GM12878 (cell line): ENCODE measurements around the gene PALD1. TPM values are rescaled to one million over a fixed set of nuclear protein-coding genes. Genes with fewer than 3 reads are reported as not detected.

ENCODE experiments used
- ATAC-seq: fragments of 200-7000 bp; cut with Tn5 transposase; 3 replicates; pipeline ENCODE4 v1.9.1; 2020; ENCODE audit warnings: mild to moderate bottlenecking, moderate library complexity
- BruUV-seq: library from RNA; stranded (reverse); fragments of 400-500 nt; replicated peaks from 2 replicates; lab custom pipeline; 2021; lab: Mats Ljungman, UMichigan
- CTCF ChIA-PET: fragments of 300-600 bp; sonication (Branson Sonifier 250); formaldehyde crosslinking; extraction: SDS; loops from one replicate; lab custom pipeline; 2021; ENCODE audit warnings: inconsistent platforms; lab: Yijun Ruan, JAX
- POLR2A ChIA-PET: fragments of 350-600 bp; formaldehyde crosslinking; extraction: SDS; loops from one replicate; lab custom pipeline; 2021; ENCODE audit warnings: inconsistent platforms; lab: Charles Lee
- RAD21 ChIA-PET: fragments of 300-600 bp; sonication (Branson Sonifier 250); formaldehyde crosslinking; loops from one replicate; lab custom pipeline; 2023; ENCODE audit warnings: antibody characterized with exemption; ENCODE audit not compliant: unreplicated experiment; lab: Charles Lee
- SMC1A ChIA-PET: fragments of 300-600 bp; sonication (Branson Sonifier 250); formaldehyde crosslinking; loops from one replicate; lab custom pipeline; 2023; ENCODE audit not compliant: unreplicated experiment, uncharacterized antibody; lab: Charles Lee
- DNase-seq: peaks from one replicate; pipeline ENCODE4 v3.0.0-alpha.2; 2011; ENCODE audit warnings: low read depth, low spot score
- FAIRE-seq: peaks from 3 replicates; lab custom pipeline; 2011; peaks lifted over from hg19 to GRCh38; lab: Jason Lieb, UNC
- H2AFZ ChIP-seq: 2 replicates; pipeline ENCODE4 v1.6.0; 2011; ENCODE audit warnings: low read depth, low read length, control low read depth; ENCODE audit not compliant: control insufficient read depth
- H3K27ac ChIP-seq: 2 replicates; pipeline ENCODE4 v1.5.1; 2011; ENCODE audit warnings: control low read depth; ENCODE audit not compliant: control insufficient read depth, insufficient read depth
- H3K27me3 ChIP-seq, 2 experiments: replicated peaks in 1 of 2; 2 replicates each; pipeline versions ENCODE4 v1.6.0 to v1.6.1; 2011; ENCODE audit warnings: low read length in 1 of 2; ENCODE audit not compliant: control insufficient read depth in 2 of 2, insufficient read depth in 2 of 2
- H3K36me3 ChIP-seq, 2 experiments: 2 replicates each; pipeline ENCODE4 v1.5.1; 2011; ENCODE audit warnings: low read length in 1 of 2; ENCODE audit not compliant: control insufficient read depth in 2 of 2, insufficient read depth in 2 of 2
- H3K4me1 ChIP-seq: 2 replicates; pipeline ENCODE4 v1.6.1; 2011; ENCODE audit warnings: mild to moderate bottlenecking, low read length, moderate library complexity, mixed read lengths; ENCODE audit not compliant: control insufficient read depth, insufficient read depth
- H3K4me2 ChIP-seq: 2 replicates; pipeline ENCODE4 v1.6.0; 2011; ENCODE audit warnings: control low read depth; ENCODE audit not compliant: control insufficient read depth, insufficient read depth
- H3K4me3 ChIP-seq: fragments of 200-600 bp; sonication (generic); 2 replicates; pipeline ENCODE4 v1.5.1; 2016
- H3K79me2 ChIP-seq: 2 replicates; pipeline ENCODE4 v1.6.0; 2011; ENCODE audit warnings: low read length; ENCODE audit not compliant: control insufficient read depth, insufficient read depth
- H3K9ac ChIP-seq: 2 replicates; pipeline ENCODE4 v1.8.0; 2011; ENCODE audit warnings: low read length, control low read depth, mixed read lengths; ENCODE audit not compliant: control insufficient read depth, insufficient read depth
- H3K9me3 ChIP-seq: replicated peaks from 3 replicates; pipeline ENCODE4 v1.5.1; 2011; ENCODE audit warnings: mild to moderate bottlenecking, low read length; ENCODE audit not compliant: control insufficient read depth, insufficient read depth
- H4K20me1 ChIP-seq: 2 replicates; pipeline ENCODE4 v1.6.0; 2011; ENCODE audit not compliant: control insufficient read depth, insufficient read depth
- ASH2L ChIP-seq: fragments of 300-600, 200-600 bp; sonication (generic); IDR thresholded peaks from 2 replicates; pipeline ENCODE4 v1.6.1; 2017; ENCODE audit warnings: low read depth, mild to moderate bottlenecking, borderline replicate concordance
- BCL11A ChIP-seq: IDR thresholded peaks from 2 replicates; pipeline ENCODE4 v1.6.1; 2011; ENCODE audit warnings: low read depth, low read length
- EED ChIP-seq: sonication (generic); IDR thresholded peaks from 2 replicates; pipeline ENCODE4 v1.6.1; 2016; ENCODE audit warnings: antibody characterized with exemption, low read depth
- IRF5 ChIP-seq: fragments of 450-650 bp; IDR thresholded peaks from 2 replicates; pipeline ENCODE4 v1.6.1; 2017; ENCODE audit warnings: borderline replicate concordance
- PKNOX1 ChIP-seq: fragments of 450-650 bp; IDR thresholded peaks from 2 replicates; pipeline ENCODE4 v1.6.1; 2016; ENCODE audit warnings: mild to moderate bottlenecking
- PML ChIP-seq: IDR thresholded peaks from 2 replicates; pipeline ENCODE4 v1.6.1; 2012; ENCODE audit warnings: low read length, inconsistent platforms
- POLR2A ChIP-seq: IDR thresholded peaks from 2 replicates; pipeline ENCODE4 v1.6.1; 2011; ENCODE audit warnings: low read depth, mild to moderate bottlenecking, low read length
- RB1 ChIP-seq: fragments of 450-650 bp; formaldehyde crosslinking; IDR thresholded peaks from 2 replicates; pipeline ENCODE4 v1.6.1; 2017; ENCODE audit warnings: mild to moderate bottlenecking, borderline replicate concordance
- SMAD5 ChIP-seq: IDR thresholded peaks from 2 replicates; pipeline ENCODE4 v1.6.1; 2016; ENCODE audit warnings: antibody characterized with exemption, low read depth
- SREBF1 ChIP-seq: IDR thresholded peaks from 2 replicates; pipeline ENCODE4 v1.6.1; 2012; ENCODE audit warnings: mild to moderate bottlenecking, low read length
- WRNIP1 ChIP-seq: IDR thresholded peaks from 2 replicates; pipeline ENCODE4 v1.6.1; 2011; ENCODE audit warnings: low read depth, low read length, improper control_type of control experiment, borderline replicate concordance
- ZZZ3 ChIP-seq: IDR thresholded peaks from 2 replicates; pipeline ENCODE4 v1.6.1; 2011; ENCODE audit warnings: low read depth; ENCODE audit not compliant: control insufficient read depth, insufficient read length
- WGBS: methylation state at CpG from one replicate; pipeline ENCODE4 v1.1.6; 2016; ENCODE audit warnings: low lambda C conversion rate; ENCODE audit not compliant: insufficient replicate concordance, insufficient coverage; ENCODE audit errors: missing lambda C conversion rate; 5-methylcytosine and 5-hydroxymethylcytosine counted together
- in situ Hi-C: fragments of 300-500 bp; cut with MboI; formaldehyde crosslinking; loops from 9 replicates; pipeline ENCODE4 v1.14.3; 2018; ENCODE audit warnings: mixed read lengths
- intact Hi-C: fragments of 100-400 bp; cut with micrococcal nuclease; formaldehyde crosslinking; loops from one replicate; pipeline ENCODE4 v1.14.2; 2022; ENCODE audit not compliant: unreplicated experiment
- polyA plus RNA-seq, 11 experiments: library from polyadenylated mRNA; depleted of rRNA in 4 of 11; unstranded in 6 of 11; stranded (reverse) in 5 of 11; fragments of >200 nt; fragmentation: Nextera tagmentation in 4 of 11; fragmentation: Illumina TruSeq in 1 of 11; extraction: Ambion mirVana in 4 of 11; extraction: Trizol in 1 of 11; gene quantifications; 1 replicate in 1 of 11; 2 replicates in 10 of 11; pipeline versions ENCODE4 v1.2.1 to v1.2.3, GENCODE V29; 2011 to 2016; ENCODE audit warnings: inconsistent platforms in 2 of 11, missing spikeins in 2 of 11, low read depth in 1 of 11
- total RNA-seq, 4 experiments: library from RNA; depleted of rRNA in 3 of 4; stranded (reverse); fragments of >200 nt in 3 of 4; fragmentation: Illumina TruSeq in 1 of 4; extraction: Trizol in 1 of 4; gene quantifications; 2 replicates each; pipeline versions ENCODE4 v1.2.1 to v1.2.3, GENCODE V29; 2013 to 2021

Gene PALD1
- total and polyA plus RNA-seq, 10 of the 15 experiments (the other 5 are each of a cell fraction or from before 2014, with no cell fraction given) = 0.43 to 20.9 (median 9.0) TPM

- intact Hi-C loops (no loop called here), in situ Hi-C loops (no loop called here)
- Histone ChIP-seq H3K4me2 (no peak overlapping the region), H2AFZ (no peak overlapping the region), H3K4me3 (no peak overlapping the region), H3K27ac (no peak overlapping the region), H3K4me1 (no peaks in the 10 kb centered on the region), H3K27me3 (peaks cover 3 to 5% of the 10 kb centered on the region in 2 experiments; a peak in 3 of 4 replicates), H3K79me2 (no peaks in the 10 kb centered on the region), H3K36me3 (no peaks in the 10 kb centered on the region), H4K20me1 (no peaks in the 10 kb centered on the region), H3K9ac (no peak overlapping the region), H3K9me3 (no peaks in the 10 kb centered on the region)
- DNase-seq = no peak
- CTCF ChIA-PET = interaction anchor here (0.7 to 1.0 kb wide), 2 partner anchors 11 to 43 kb away, joined by 3 to 4 read pairs; no protein-coding TSS in a partner anchor
- RAD21 ChIA-PET = interaction anchor here (0.6 kb wide), 1 partner anchor 136 kb away, joined by 3 read pairs; no protein-coding TSS in a partner anchor
- FAIRE-seq = no peak
- SMC1A ChIA-PET = no interaction called here
- no peak for TF ChIP-seq POLR2A
- TF ChIP-seq PML = no peak
- no peak for TF ChIP-seq SREBF1
- TF ChIP-seq IRF5 = no peak
- TF ChIP-seq ASH2L = no peak
- no peak for TF ChIP-seq SMAD5
- TF ChIP-seq WRNIP1 = no peak
- TF ChIP-seq RB1 = no peak
- no peak for TF ChIP-seq BCL11A
- TF ChIP-seq PKNOX1 = no peak
- TF ChIP-seq ZZZ3 = no peak
- no peak for TF ChIP-seq EED
- POLR2A ChIA-PET = interaction anchor here (0.6 kb wide), 1 partner anchor 321 kb away, joined by 5 read pairs; no protein-coding TSS in a partner anchor
- no TSS peak for BruUV-seq
- 30% methylated on average over 8 of the region's 8 CpGs for WGBS
- no peak for ATAC-seq
These were observed 22.4 kb upstream of the PALD1 start for GRCh38 chr10:70456164-70456563.
